Retinal pigment epithelial cell (primary cell): ENCODE measurements around the gene MOSPD3.

Source experiments
- DNase-seq: peaks from one replicate; pipeline ENCODE4 v3.0.0-alpha.2; 2010; ENCODE audit warnings: low read depth
- H3K4me3 ChIP-seq: 2 replicates; pipeline ENCODE4 v1.5.1; 2011; ENCODE audit warnings: mild to moderate bottlenecking, low read length, control low read depth, moderate library complexity
- CTCF ChIP-seq: conservative IDR thresholded peaks from 2 replicates; pipeline ENCODE4 v1.5.1; 2011; ENCODE audit warnings: low read depth, low read length, control low read depth, inconsistent platforms

The MOSPD3 gene

GRCh38 chr7:100620239-100620638 lies 7.9 kb downstream of the MOSPD3 start:
- no peak for DNase-seq
- no peak overlapping the region for H3K4me3 ChIP-seq
- TF ChIP-seq CTCF = no peak

- H3K4me3 ChIP-seq = no peak overlapping the region
- DNase-seq = no peak
- no peak for TF ChIP-seq CTCF
These were observed 8.5 kb downstream of the MOSPD3 start for GRCh38 chr7:100620804-100621203.

GRCh38 chr7:100621554-100621953 lies 9.2 kb downstream of the MOSPD3 start:
- H3K4me3 ChIP-seq = no peak overlapping the region
- TF ChIP-seq CTCF = no peak
- DNase-seq = no peak

GRCh38 chr7:100623951-100624824 lies 11.8 kb downstream of the MOSPD3 start:
- no peak overlapping the region for H3K4me3 ChIP-seq

DNA sequence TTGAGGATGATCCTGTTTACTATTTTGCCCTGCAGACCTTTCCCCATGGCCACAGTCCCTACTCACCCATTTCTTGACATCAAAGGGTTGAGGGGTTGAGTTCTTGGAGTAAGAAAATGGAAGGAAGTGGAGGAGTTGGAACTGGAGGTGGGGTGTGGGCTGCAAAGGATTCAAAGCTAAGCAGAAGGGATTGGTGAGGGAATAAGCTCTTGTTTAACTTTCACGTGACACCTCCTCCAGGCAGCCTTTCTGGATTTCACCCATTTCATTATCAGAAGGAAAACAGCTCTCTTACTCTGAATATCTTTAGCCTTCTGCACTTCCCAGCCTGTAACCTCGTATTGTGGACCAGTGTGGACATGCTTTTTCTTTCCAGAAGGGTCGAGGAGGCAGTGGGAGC lies 13.7 kb downstream of the MOSPD3 start:
- TF ChIP-seq CTCF = no peak
- DNase-seq = no peak
- H3K4me3 ChIP-seq = peak overlapping the region; percentile 14

More at GRCh38 chr7:100623951-100624824, 11.8 kb downstream of the MOSPD3 start:
- no peak for TF ChIP-seq CTCF
- no peak for DNase-seq

- no peak for TF ChIP-seq CTCF
- peak overlapping the region; percentile 14 for H3K4me3 ChIP-seq
- peak; percentile 16 for DNase-seq
These were observed 14.3 kb downstream of the MOSPD3 start for GRCh38 chr7:100626530-100627237.

GRCh38 chr7:100627238-100627549 lies 14.9 kb downstream of the MOSPD3 start:
- DNase-seq = no peak
- no peak overlapping the region for H3K4me3 ChIP-seq
- TF ChIP-seq CTCF = no peak
